Sigmoid colon (tissue), 7 donors: ENCODE measurements around the gene STK32B. TPM values are rescaled to one million over a fixed set of nuclear protein-coding genes. Genes with fewer than 3 reads are reported as not detected.

ENCODE experiments used
- DNase-seq: peaks from one replicate; pipeline ENCODE4 v3.0.0-alpha.2; 2019
- H3K27ac ChIP-seq, 4 donors: fragments of 200-600 bp; sonication (generic); one replicate each; pipeline ENCODE4 v1.5.1; 2016 to 2019; ENCODE audit warnings: mild to moderate bottlenecking in 1 of 4
- H3K27me3 ChIP-seq, 3 donors: fragments of 200-600 bp; sonication (generic); one replicate each; pipeline ENCODE4 v1.5.1; 2019; ENCODE audit warnings: mild to moderate bottlenecking in 1 of 3
- H3K36me3 ChIP-seq, 4 donors: fragments of 200-600 bp; sonication (generic); one replicate each; pipeline ENCODE4 v1.5.1; 2016 to 2019
- H3K4me1 ChIP-seq, 4 donors: fragments of 200-600 bp; sonication (generic); one replicate each; pipeline ENCODE4 v1.5.1; 2017 to 2019
- H3K4me3 ChIP-seq, 4 donors: fragments of 200-600 bp; sonication (generic); one replicate each; pipeline ENCODE4 v1.5.1; 2017 to 2019; ENCODE audit warnings: mild to moderate bottlenecking in 2 of 4, moderate library complexity in 1 of 4
- H3K9me3 ChIP-seq, 4 donors: fragments of 200-600 bp in 3 of 4; sonication (generic) in 3 of 4; one replicate each; pipeline versions ENCODE4 v1.5.1 to v1.6.1; 2013 to 2019
- EP300 ChIP-seq, 4 donors: sonication (generic); formaldehyde crosslinking; IDR thresholded peaks; one replicate each; pipeline ENCODE4 v1.6.1; 2017; ENCODE audit warnings: antibody characterized with exemption in 4 of 4
- POLR2A ChIP-seq, 2 donors: fragments of 450-650 bp; IDR thresholded peaks; one replicate each; pipeline ENCODE4 v1.6.1; 2016; ENCODE audit warnings: antibody characterized with exemption in 2 of 2, mild to moderate bottlenecking in 2 of 2, moderate library complexity in 2 of 2
- POLR2AphosphoS5 ChIP-seq, 4 donors: sonication (generic); formaldehyde crosslinking; IDR thresholded peaks; one replicate each; pipeline ENCODE4 v1.6.1; 2017; ENCODE audit warnings: antibody characterized with exemption in 4 of 4
- WGBS, 2 donors: extraction: QIAGEN DNeasy Blood & Tissue Kit; methylation state at CpG; one replicate each; pipeline ENCODE4 v1.1.7; 2013; 5-methylcytosine and 5-hydroxymethylcytosine counted together
- intact Hi-C: fragments of 100-400 bp; cut with DNase I; formaldehyde crosslinking; loops from one replicate; pipeline ENCODE4 v1.15.1; 2023
- polyA plus RNA-seq, 3 donors: library from polyadenylated mRNA; stranded (reverse); fragments of 200-250 nt; gene quantifications; one replicate each; pipeline ENCODE4 v1.2.3, GENCODE V29; 2013
- total RNA-seq, 4 donors: library from RNA; depleted of rRNA; stranded (reverse); fragments of >200 nt; gene quantifications; one replicate each; pipeline ENCODE4 v1.1.0, GENCODE V29; 2016
- TF ChIP-seq, protein P1 (sequence below), 4 experiments: fragments of 450-650 bp in 3 of 4; fragments of 200-600 bp in 1 of 4; IDR thresholded peaks; one replicate each; pipeline ENCODE4 v1.5.1; 2016 to 2019; ENCODE audit warnings: antibody characterized with exemption in 4 of 4, mild to moderate bottlenecking in 3 of 4, moderate library complexity in 2 of 4
- donor health status: healthy with polysubstance abuse.
- donor health status: Bipolar disorder and iron deficiency.
- donor health status: healthy.

The STK32B gene
- total and polyA plus RNA-seq, 7 donors, result 0.23 to 3.9 (median 1.8) TPM

DNA sequence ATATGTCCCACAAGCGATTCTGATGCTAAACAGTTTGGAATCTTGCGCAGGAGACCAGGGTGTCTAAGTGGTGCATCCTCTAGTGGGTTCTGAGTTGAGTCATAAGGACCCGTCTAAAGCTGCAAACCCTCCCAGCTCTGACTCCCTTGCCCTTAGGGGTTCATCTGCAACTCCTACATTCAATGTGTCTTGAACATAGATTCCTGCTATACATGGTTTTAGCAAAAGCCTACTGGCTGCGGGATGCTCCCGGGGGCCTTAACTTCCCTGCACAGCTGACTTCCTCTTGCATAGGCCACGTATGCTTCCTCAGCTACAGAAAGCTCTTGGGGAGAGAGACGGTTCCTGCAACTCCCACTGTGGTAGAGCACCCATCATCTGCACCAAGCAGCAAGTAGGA lies 420.4 kb downstream of the STK32B start:
- intact Hi-C loops, result no loop called here

GRCh38 chr4:5472160-5472591 lies 420.9 kb downstream of the STK32B start:
- 89 to 91% methylated on average over 6 of the region's 6 CpGs for WGBS, 2 donors
- Histone ChIP-seq H3K27me3 (no peaks in the 10 kb centered on the region), H3K4me1 (no peaks in the 10 kb centered on the region), H3K9me3 (no peaks in the 10 kb centered on the region), H3K4me3 (no peak overlapping the region), H3K27ac (no peak overlapping the region), H3K36me3 (no peaks in the 10 kb centered on the region)
- TF ChIP-seq POLR2A (IDR thresholded peaks at IDR 0.05) (no peak), POLR2AphosphoS5 (IDR thresholded peaks at IDR 0.05) (no peak), EP300 (IDR thresholded peaks at IDR 0.05) (no peak)
- TF ChIP-seq, protein P1, sequence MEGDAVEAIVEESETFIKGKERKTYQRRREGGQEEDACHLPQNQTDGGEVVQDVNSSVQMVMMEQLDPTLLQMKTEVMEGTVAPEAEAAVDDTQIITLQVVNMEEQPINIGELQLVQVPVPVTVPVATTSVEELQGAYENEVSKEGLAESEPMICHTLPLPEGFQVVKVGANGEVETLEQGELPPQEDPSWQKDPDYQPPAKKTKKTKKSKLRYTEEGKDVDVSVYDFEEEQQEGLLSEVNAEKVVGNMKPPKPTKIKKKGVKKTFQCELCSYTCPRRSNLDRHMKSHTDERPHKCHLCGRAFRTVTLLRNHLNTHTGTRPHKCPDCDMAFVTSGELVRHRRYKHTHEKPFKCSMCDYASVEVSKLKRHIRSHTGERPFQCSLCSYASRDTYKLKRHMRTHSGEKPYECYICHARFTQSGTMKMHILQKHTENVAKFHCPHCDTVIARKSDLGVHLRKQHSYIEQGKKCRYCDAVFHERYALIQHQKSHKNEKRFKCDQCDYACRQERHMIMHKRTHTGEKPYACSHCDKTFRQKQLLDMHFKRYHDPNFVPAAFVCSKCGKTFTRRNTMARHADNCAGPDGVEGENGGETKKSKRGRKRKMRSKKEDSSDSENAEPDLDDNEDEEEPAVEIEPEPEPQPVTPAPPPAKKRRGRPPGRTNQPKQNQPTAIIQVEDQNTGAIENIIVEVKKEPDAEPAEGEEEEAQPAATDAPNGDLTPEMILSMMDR (IDR thresholded peaks at IDR 0.05), result no peak
- intact Hi-C loops, result no loop called here
- DNase-seq, result no peak

More for the DNA sequence above, 420.4 kb downstream of the STK32B start:
- TF ChIP-seq POLR2AphosphoS5 (IDR thresholded peaks at IDR 0.05) (no peak), POLR2A (IDR thresholded peaks at IDR 0.05) (no peak), EP300 (IDR thresholded peaks at IDR 0.05) (no peak)
- TF ChIP-seq, protein P1 (IDR thresholded peaks at IDR 0.05), result no peak
- Histone ChIP-seq H3K4me1 (no peaks in the 10 kb centered on the region), H3K9me3 (no peaks in the 10 kb centered on the region), H3K4me3 (no peak overlapping the region), H3K36me3 (no peaks in the 10 kb centered on the region), H3K27ac (no peak overlapping the region), H3K27me3 (no peaks in the 10 kb centered on the region)
- DNase-seq, result no peak
- WGBS, 2 donors, result 79 to 87% methylated on average over 7 of the region's 7 CpGs

DNA sequence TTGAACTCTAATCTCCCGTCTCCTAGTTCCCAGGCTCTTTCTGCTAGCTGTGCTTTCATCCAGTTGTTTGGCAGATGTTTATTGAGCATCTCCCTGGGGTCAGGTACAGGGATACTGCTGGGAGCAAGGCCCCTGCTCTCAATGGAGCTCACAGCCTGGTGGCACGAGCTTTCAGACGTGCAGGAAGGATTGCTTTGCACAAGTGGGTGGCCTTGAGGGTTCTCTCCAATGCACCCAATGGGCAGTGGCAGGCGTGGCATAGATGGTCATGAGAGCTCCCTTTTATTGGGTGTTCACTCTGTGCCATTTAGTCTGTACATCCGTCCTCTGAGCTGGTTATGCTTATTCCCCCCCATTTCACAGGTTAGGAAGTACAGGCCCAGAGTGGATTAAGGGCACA lies 421.8 kb downstream of the STK32B start:
- 71 to 86% methylated on average over 5 of the region's 5 CpGs for WGBS, 2 donors
- Histone ChIP-seq H3K36me3 (no peaks in the 10 kb centered on the region), H3K4me1 (no peaks in the 10 kb centered on the region), H3K27ac (no peak overlapping the region), H3K9me3 (no peaks in the 10 kb centered on the region), H3K27me3 (no peaks in the 10 kb centered on the region), H3K4me3 (no peak overlapping the region)
- intact Hi-C loops, result no loop called here
- no peak for DNase-seq
- TF ChIP-seq EP300 (IDR thresholded peaks at IDR 0.05) (no peak), POLR2AphosphoS5 (IDR thresholded peaks at IDR 0.05) (no peak), POLR2A (IDR thresholded peaks at IDR 0.05) (no peak)
- TF ChIP-seq, protein P1 (IDR thresholded peaks at IDR 0.05), result no peak

- H3K36me3 ChIP-seq, result no peaks in the 10 kb centered on the region
- H3K27ac ChIP-seq, result no peak overlapping the region
- DNase-seq, result no peak
- H3K27me3 ChIP-seq, result no peaks in the 10 kb centered on the region
- H3K4me3 ChIP-seq, result no peak overlapping the region
- intact Hi-C loops, result no loop called here
- 91 to 93% methylated on average over 9 of the region's 9 CpGs for WGBS, 2 donors
- TF ChIP-seq, protein P1 (IDR thresholded peaks at IDR 0.05), result no peak
- TF ChIP-seq EP300 (IDR thresholded peaks at IDR 0.05) (no peak), POLR2AphosphoS5 (IDR thresholded peaks at IDR 0.05) (no peak), POLR2A (IDR thresholded peaks at IDR 0.05) (no peak)
- no peaks in the 10 kb centered on the region for H3K4me1 ChIP-seq
- no peaks in the 10 kb centered on the region for H3K9me3 ChIP-seq
Observed at GRCh38 chr4:5474756-5475155, 423.5 kb downstream of the STK32B start.

GRCh38 chr4:5477613-5478012 lies 426.3 kb downstream of the STK32B start:
- H3K4me1 ChIP-seq, result no peaks in the 10 kb centered on the region
- no peak for DNase-seq
- no peak overlapping the region for H3K27ac ChIP-seq
- TF ChIP-seq POLR2AphosphoS5 (IDR thresholded peaks at IDR 0.05), result no peak
- peaks cover 0 to 2% (median 0%) of the 10 kb centered on the region in 4 donors for H3K9me3 ChIP-seq
- H3K36me3 ChIP-seq, result no peaks in the 10 kb centered on the region
- no peak overlapping the region for H3K4me3 ChIP-seq
- H3K27me3 ChIP-seq, result no peaks in the 10 kb centered on the region
- intact Hi-C loops, result no loop called here
- WGBS, 2 donors, result 81 to 92% methylated on average over 8 of the region's 8 CpGs
